Neural cell (in vitro differentiated cells): ENCODE data around the gene ZNF175. TPM values are rescaled to one million over a fixed set of nuclear protein-coding genes. Genes with fewer than 3 reads are reported as not detected.

Source experiments
- H2AFZ ChIP-seq: fragments of 200-600, 300-800 bp; sonication (generic), shearing (Covaris generic); 2 replicates; pipeline ENCODE4 v1.6.0; 2014; ENCODE audit warnings: low read depth, mild to moderate bottlenecking, antibody characterized with exemption, low read length, moderate library complexity
- H3F3A ChIP-seq: fragments of 200-600 bp; shearing (Covaris generic); 2 replicates; pipeline ENCODE4 v1.6.1; 2016; ENCODE audit warnings: mild to moderate bottlenecking, moderate library complexity, mixed read lengths, antibody characterized with exemption, low read length; ENCODE audit not compliant: insufficient read depth, poor library complexity, severe bottlenecking
- H3K27ac ChIP-seq: fragments of 200-600, 300-800 bp; sonication (generic), shearing (Covaris generic); 2 replicates; pipeline ENCODE4 v1.5.1; 2014; ENCODE audit warnings: mild to moderate bottlenecking, low read length, moderate library complexity
- H3K27me3 ChIP-seq: fragments of 300-800, 200-600 bp; sonication (generic), shearing (Covaris generic); 2 replicates; pipeline ENCODE4 v1.6.0; 2014; ENCODE audit warnings: mild to moderate bottlenecking, low read depth, low read length, moderate library complexity; ENCODE audit not compliant: insufficient read depth
- H3K36me3 ChIP-seq: fragments of 300-800, 200-600 bp; sonication (generic), shearing (Covaris generic); 2 replicates; pipeline ENCODE4 v1.5.1; 2014; ENCODE audit warnings: mild to moderate bottlenecking, antibody characterized with exemption, low read length, moderate library complexity; ENCODE audit not compliant: insufficient read depth
- H3K4me2 ChIP-seq: fragments of 300-800, 200-600 bp; sonication (generic), shearing (Covaris generic); 2 replicates; pipeline ENCODE4 v1.6.0; 2014; ENCODE audit warnings: mild to moderate bottlenecking, low read length
- H3K4me3 ChIP-seq: fragments of 300-800, 200-600 bp; sonication (generic), shearing (Covaris generic); 2 replicates; pipeline ENCODE4 v1.5.1; 2014; ENCODE audit warnings: mild to moderate bottlenecking, low read length, moderate library complexity
- H3K79me2 ChIP-seq: fragments of 200-600 bp; shearing (Covaris generic); replicated peaks from 2 replicates; pipeline ENCODE4 v1.6.0; 2014; ENCODE audit warnings: mild to moderate bottlenecking, low read length, moderate library complexity; ENCODE audit not compliant: insufficient read depth
- H3K9ac ChIP-seq: fragments of 300-800, 200-600 bp; sonication (generic), shearing (Covaris generic); 2 replicates; pipeline ENCODE4 v1.6.1; 2016; ENCODE audit warnings: mild to moderate bottlenecking, low read length, mixed read lengths
- H3K9me2 ChIP-seq: fragments of 200-600 bp; shearing (Covaris generic); 2 replicates; pipeline ENCODE4 v1.6.1; 2016; ENCODE audit warnings: mild to moderate bottlenecking, low read length, mixed read lengths; ENCODE audit not compliant: insufficient read depth
- H3K9me3 ChIP-seq: fragments of 200-600, 300-800 bp; sonication (generic), shearing (Covaris generic); 2 replicates; pipeline ENCODE4 v1.6.1; 2016; ENCODE audit warnings: mild to moderate bottlenecking, mixed run types, low read length, moderate library complexity, mixed read lengths
- H4K20me1 ChIP-seq: fragments of 200-600 bp; shearing (Covaris generic); 2 replicates; pipeline ENCODE4 v1.6.1; 2016; ENCODE audit warnings: mild to moderate bottlenecking, mixed run types; ENCODE audit not compliant: insufficient read depth
- EP300 ChIP-seq: fragments of 450-650 bp; conservative IDR thresholded peaks from 2 replicates; pipeline ENCODE4 v1.6.1; 2014; ENCODE audit warnings: antibody characterized with exemption, mild to moderate bottlenecking, moderate library complexity; ENCODE audit not compliant: poor library complexity, severe bottlenecking
- EZH2 ChIP-seq: fragments of 200-600, 300-800 bp; shearing (Covaris generic), sonication (generic); IDR thresholded peaks from 2 replicates; pipeline ENCODE4 v1.6.1; 2014; ENCODE audit warnings: antibody characterized with exemption, low read length, borderline replicate concordance, mild to moderate bottlenecking; ENCODE audit not compliant: insufficient read depth, poor library complexity, severe bottlenecking
- MXI1 ChIP-seq: fragments of 450-650 bp; conservative IDR thresholded peaks from 2 replicates; pipeline ENCODE4 v1.6.1; 2014; ENCODE audit warnings: antibody characterized with exemption, mild to moderate bottlenecking; ENCODE audit not compliant: poor library complexity, severe bottlenecking
- RAD21 ChIP-seq: fragments of 450-650 bp; conservative IDR thresholded peaks from 2 replicates; pipeline ENCODE4 v1.6.1; 2014; ENCODE audit warnings: antibody characterized with exemption, mild to moderate bottlenecking, moderate library complexity
- REST ChIP-seq: IDR thresholded peaks from 2 replicates; pipeline ENCODE4 v1.6.1; 2012; ENCODE audit warnings: borderline replicate concordance
- SMC3 ChIP-seq: fragments of 450-650 bp; conservative IDR thresholded peaks from 2 replicates; pipeline ENCODE4 v1.6.1; 2014; ENCODE audit warnings: antibody characterized with exemption, mild to moderate bottlenecking, moderate library complexity; ENCODE audit not compliant: poor library complexity
- TAF1 ChIP-seq: IDR thresholded peaks from 2 replicates; pipeline ENCODE4 v1.6.1; 2012; ENCODE audit warnings: low read depth
- polyA plus RNA-seq: library from polyadenylated mRNA; depleted of rRNA; stranded (reverse); fragments of >200 nt; gene quantifications from 2 replicates; pipeline ENCODE4 v1.2.3, GENCODE V29; 2014

ZNF175 gene
- polyA plus RNA-seq, 1 donor from 2014 or later: 10.9 TPM

- Histone ChIP-seq H2AFZ (no peak overlapping the region), H3K27ac (no peak overlapping the region), H4K20me1 (no peaks in the 10 kb centered on the region), H3K4me3 (no peak overlapping the region), H3K4me2 (no peak overlapping the region), H3K79me2 (no peaks in the 10 kb centered on the region), H3F3A (no peaks in the 10 kb centered on the region), H3K9ac (no peak overlapping the region), H3K9me2 (no peaks in the 10 kb centered on the region), H3K27me3 (peaks cover 3% of the 10 kb centered on the region), H3K9me3 (no peaks in the 10 kb centered on the region), H3K36me3 (no peaks in the 10 kb centered on the region)
- TF ChIP-seq RAD21 (no peak), SMC3 (no peak)
These were observed 10.7 kb upstream of the ZNF175 start for GRCh38 chr19:51560339-51560738.

GRCh38 chr19:51564791-51565190, 6.3 kb upstream of the ZNF175 start:
- no peak for TF ChIP-seq EZH2
- no peak for TF ChIP-seq RAD21
- TF ChIP-seq TAF1: no peak
- no peak for TF ChIP-seq REST

GRCh38 chr19:51565583-51565982, 5.5 kb upstream of the ZNF175 start:
- no peak overlapping the region for H2AFZ ChIP-seq
- H3K9me3 ChIP-seq: no peaks in the 10 kb centered on the region
- peaks cover 6% of the 10 kb centered on the region for H3K27me3 ChIP-seq
- no peaks in the 10 kb centered on the region for H3F3A ChIP-seq
- no peak for TF ChIP-seq RAD21
- no peak for TF ChIP-seq MXI1
- no peak for TF ChIP-seq REST
- TF ChIP-seq EP300: no peak
- no peaks in the 10 kb centered on the region for H3K36me3 ChIP-seq
- H4K20me1 ChIP-seq: no peaks in the 10 kb centered on the region
- H3K27ac ChIP-seq: no peak overlapping the region
- no peaks in the 10 kb centered on the region for H3K9me2 ChIP-seq
- no peaks in the 10 kb centered on the region for H3K79me2 ChIP-seq
- H3K9ac ChIP-seq: no peak overlapping the region
- H3K4me3 ChIP-seq: no peak overlapping the region
- no peak overlapping the region for H3K4me2 ChIP-seq

More at GRCh38 chr19:51564791-51565190, 6.3 kb upstream of the ZNF175 start:
- Histone ChIP-seq H4K20me1 (no peaks in the 10 kb centered on the region), H2AFZ (no peak overlapping the region), H3K27me3 (peaks cover 6% of the 10 kb centered on the region), H3F3A (no peaks in the 10 kb centered on the region), H3K9ac (no peak overlapping the region), H3K9me3 (no peaks in the 10 kb centered on the region), H3K9me2 (no peaks in the 10 kb centered on the region), H3K79me2 (no peaks in the 10 kb centered on the region), H3K27ac (no peak overlapping the region), H3K4me3 (no peak overlapping the region), H3K4me2 (no peak overlapping the region), H3K36me3 (no peaks in the 10 kb centered on the region)
